HFFc6 (cell line): ENCODE data around the gene EPB41L3. TPM values are rescaled to one million over a fixed set of nuclear protein-coding genes. Genes with fewer than 3 reads are reported as not detected.

ENCODE experiments used
- DNase-seq: peaks from one replicate; pipeline ENCODE4 v3.0.0-alpha.2; 2018
- H3K27ac Mint-ChIP-seq: 2 replicates; pipeline ENCODE4 v1.8.0; 2020; ENCODE audit warnings: mild to moderate bottlenecking, mixed read lengths
- H3K27me3 Mint-ChIP-seq: 2 replicates; pipeline ENCODE4 v1.8.0; 2021; ENCODE audit warnings: mild to moderate bottlenecking, moderate library complexity, mixed read lengths; ENCODE audit not compliant: insufficient read depth
- H3K36me3 Mint-ChIP-seq: 2 replicates; pipeline ENCODE4 v1.8.0; 2021; ENCODE audit warnings: low read depth, mixed read lengths
- H3K4me1 Mint-ChIP-seq: 2 replicates; pipeline ENCODE4 v1.8.0; 2020; ENCODE audit warnings: low read depth, mixed read lengths
- H3K4me3 Mint-ChIP-seq: 2 replicates; pipeline ENCODE4 v1.8.0; 2020; ENCODE audit warnings: mild to moderate bottlenecking, moderate library complexity, mixed read lengths
- H3K9me3 Mint-ChIP-seq: 2 replicates; pipeline ENCODE4 v1.8.0; 2020; ENCODE audit warnings: mild to moderate bottlenecking, mixed read lengths
- total RNA-seq, 6 experiments: library from RNA; stranded (reverse); fragmentation: NEBNext Ultra II Directional; extraction: Animal tissue kit (Norgen Biotek cat#: 25700); gene quantifications; 2 replicates in 1 of 6; 3 replicates in 5 of 6; pipeline ENCODE4 v1.2.3, GENCODE V29; 2021
- TF ChIP-seq, protein P1 (sequence below): fragments of 200-600 bp; sonication (generic); IDR thresholded peaks from 2 replicates; pipeline ENCODE4 v1.5.0; 2021; ENCODE audit warnings: antibody characterized with exemption, mild to moderate bottlenecking

EPB41L3 gene
- total RNA-seq, 6 experiments from 2014 or later = 1.3 to 17.0 (median 1.8) TPM

DNA sequence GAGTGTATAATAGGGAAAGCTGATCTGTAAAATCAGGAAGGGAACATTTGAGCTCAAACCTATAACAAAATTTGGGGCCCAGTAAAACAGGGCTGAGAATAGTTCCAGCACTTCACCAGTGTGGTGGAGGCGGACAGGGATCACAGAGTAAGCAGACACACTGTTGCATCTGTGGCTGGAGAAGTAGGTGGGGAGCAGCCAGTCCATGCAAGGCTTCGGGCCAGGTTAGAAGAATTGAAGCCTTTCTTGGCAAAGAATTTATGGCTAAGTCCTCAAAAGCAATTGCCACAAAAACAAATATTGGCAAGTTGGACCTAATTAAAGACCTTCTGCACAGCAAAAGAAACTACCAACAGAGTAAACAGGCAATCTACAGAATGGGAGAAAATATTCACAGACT, 154.4 kb downstream of the EPB41L3 start:
- Mint-ChIP-seq H3K4me3 (no peak overlapping the region), H3K27ac (no peak overlapping the region), H3K36me3 (no peaks in the 10 kb centered on the region), H3K9me3 (peaks cover 49% of the 10 kb centered on the region), H3K4me1 (no peaks in the 10 kb centered on the region), H3K27me3 (no peaks in the 10 kb centered on the region)
- TF ChIP-seq, protein P1, sequence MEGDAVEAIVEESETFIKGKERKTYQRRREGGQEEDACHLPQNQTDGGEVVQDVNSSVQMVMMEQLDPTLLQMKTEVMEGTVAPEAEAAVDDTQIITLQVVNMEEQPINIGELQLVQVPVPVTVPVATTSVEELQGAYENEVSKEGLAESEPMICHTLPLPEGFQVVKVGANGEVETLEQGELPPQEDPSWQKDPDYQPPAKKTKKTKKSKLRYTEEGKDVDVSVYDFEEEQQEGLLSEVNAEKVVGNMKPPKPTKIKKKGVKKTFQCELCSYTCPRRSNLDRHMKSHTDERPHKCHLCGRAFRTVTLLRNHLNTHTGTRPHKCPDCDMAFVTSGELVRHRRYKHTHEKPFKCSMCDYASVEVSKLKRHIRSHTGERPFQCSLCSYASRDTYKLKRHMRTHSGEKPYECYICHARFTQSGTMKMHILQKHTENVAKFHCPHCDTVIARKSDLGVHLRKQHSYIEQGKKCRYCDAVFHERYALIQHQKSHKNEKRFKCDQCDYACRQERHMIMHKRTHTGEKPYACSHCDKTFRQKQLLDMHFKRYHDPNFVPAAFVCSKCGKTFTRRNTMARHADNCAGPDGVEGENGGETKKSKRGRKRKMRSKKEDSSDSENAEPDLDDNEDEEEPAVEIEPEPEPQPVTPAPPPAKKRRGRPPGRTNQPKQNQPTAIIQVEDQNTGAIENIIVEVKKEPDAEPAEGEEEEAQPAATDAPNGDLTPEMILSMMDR = no peak
- no peak for DNase-seq

DNA sequence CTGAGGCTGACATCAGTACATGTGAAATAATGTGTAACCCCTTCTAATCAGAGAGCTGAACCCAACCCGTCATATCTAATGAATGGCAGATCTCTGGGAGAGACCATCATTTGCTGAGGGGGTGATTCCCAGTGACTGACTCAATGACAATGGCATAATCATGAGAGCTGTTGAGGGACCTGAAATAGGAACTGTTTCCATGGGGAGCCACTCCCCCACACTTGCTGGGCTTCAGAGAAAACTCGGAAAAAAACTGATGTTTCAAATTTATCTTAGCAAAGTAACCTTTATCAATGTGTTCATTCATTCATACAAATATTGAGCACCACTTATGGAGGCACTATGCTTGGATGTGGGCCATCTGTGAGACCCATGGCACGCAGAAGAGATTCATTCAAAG, 154.9 kb downstream of the EPB41L3 start:
- Mint-ChIP-seq H3K4me1 (no peaks in the 10 kb centered on the region), H3K27me3 (no peaks in the 10 kb centered on the region), H3K4me3 (no peak overlapping the region), H3K9me3 (peaks cover 44% of the 10 kb centered on the region), H3K27ac (no peak overlapping the region), H3K36me3 (no peaks in the 10 kb centered on the region)
- no peak for DNase-seq
- TF ChIP-seq, protein P1 = no peak

DNA sequence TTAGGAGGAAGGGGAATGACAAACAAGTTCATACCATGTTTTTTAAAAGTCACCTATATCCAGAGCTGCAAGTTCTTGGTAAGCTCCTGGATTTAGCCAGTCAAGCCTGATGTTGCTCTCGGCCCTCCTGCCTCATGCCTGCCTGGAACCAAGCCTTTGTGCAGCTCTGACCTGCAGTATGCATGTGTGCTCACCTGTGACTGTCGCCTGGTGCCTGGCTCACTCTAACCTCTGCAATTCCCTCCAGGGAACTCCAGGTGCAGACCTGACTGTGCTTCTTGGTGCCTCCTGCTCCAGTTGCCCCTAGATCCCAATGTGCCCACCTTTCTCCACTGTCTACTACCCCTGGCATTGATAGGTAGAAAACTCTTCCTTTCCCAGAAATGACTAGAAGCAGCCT, 163.2 kb downstream of the EPB41L3 start:
- Mint-ChIP-seq H3K27me3 (no peaks in the 10 kb centered on the region), H3K27ac (no peak overlapping the region), H3K4me3 (no peak overlapping the region), H3K36me3 (no peaks in the 10 kb centered on the region), H3K9me3 (peaks cover 25% of the 10 kb centered on the region), H3K4me1 (no peaks in the 10 kb centered on the region)
- no peak for DNase-seq
- TF ChIP-seq, protein P1 = no peak

DNA sequence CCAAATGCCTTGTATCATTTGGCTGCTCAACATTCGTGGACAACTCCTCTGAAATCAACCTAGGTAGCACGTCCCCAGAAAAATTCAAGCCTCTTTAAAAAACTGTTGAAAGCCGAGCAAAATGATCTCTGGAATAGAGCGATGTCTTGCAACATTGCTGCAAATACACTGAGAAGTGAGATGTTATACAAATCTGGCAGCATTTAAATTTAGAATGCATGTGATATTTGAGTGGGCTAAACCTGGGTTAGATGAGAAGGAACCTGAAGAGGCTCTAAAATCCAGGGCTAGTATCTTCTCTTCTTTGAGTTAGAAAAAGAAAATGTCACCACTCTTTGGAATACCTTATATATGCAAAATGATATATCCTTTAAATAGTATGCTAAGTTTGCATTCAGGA, 166.8 kb downstream of the EPB41L3 start:
- TF ChIP-seq, protein P1 = no peak
- Mint-ChIP-seq H3K27ac (no peak overlapping the region), H3K36me3 (no peaks in the 10 kb centered on the region), H3K9me3 (peaks cover 33% of the 10 kb centered on the region), H3K27me3 (no peaks in the 10 kb centered on the region), H3K4me3 (no peak overlapping the region), H3K4me1 (no peaks in the 10 kb centered on the region)
- no peak for DNase-seq

DNA sequence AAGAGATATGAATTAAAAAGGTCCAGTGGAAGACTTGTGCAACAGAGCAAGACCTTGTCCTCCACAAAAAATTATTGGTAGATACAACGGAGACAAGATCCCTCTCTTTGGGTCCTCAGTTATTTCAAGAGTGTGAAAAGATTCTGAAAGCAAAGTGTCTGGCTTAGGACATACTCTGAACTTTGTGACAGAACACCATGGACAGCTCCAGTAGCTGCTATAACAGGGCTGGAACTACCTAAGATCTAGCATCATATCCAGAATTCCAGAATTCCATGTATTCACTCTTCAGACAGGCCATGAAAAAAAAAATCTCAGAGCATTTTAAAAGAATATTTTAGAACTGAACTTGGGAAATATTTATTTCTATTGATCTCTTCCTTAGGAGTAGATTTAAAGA, 173.5 kb downstream of the EPB41L3 start:
- Mint-ChIP-seq H3K4me1 (no peaks in the 10 kb centered on the region), H3K36me3 (no peaks in the 10 kb centered on the region), H3K27ac (no peak overlapping the region), H3K9me3 (peaks cover 34% of the 10 kb centered on the region), H3K27me3 (no peaks in the 10 kb centered on the region), H3K4me3 (no peak overlapping the region)
- TF ChIP-seq, protein P1 = no peak
- no peak for DNase-seq

DNA sequence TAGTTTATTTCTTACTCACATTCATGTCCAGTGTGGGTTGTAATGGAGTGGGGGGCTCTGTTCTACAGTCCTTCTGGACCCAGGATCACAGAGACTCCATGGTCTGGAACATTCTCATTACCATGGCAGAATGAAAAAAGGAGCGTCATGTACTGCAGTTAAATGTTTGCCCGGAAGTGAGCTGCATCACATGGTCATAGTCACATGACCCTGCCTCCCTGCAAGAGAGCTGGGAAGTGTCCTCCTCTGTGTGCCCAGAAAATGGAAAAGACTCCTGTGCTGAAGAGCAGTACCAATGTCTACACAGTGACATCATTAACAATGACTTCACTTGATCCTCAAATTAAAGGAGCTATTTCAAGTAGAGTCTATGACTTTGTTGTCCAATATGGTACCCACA, 174.3 kb downstream of the EPB41L3 start:
- Mint-ChIP-seq H3K4me1 (no peaks in the 10 kb centered on the region), H3K36me3 (no peaks in the 10 kb centered on the region), H3K27ac (no peak overlapping the region), H3K27me3 (no peaks in the 10 kb centered on the region), H3K4me3 (no peak overlapping the region), H3K9me3 (peaks cover 29% of the 10 kb centered on the region)
- TF ChIP-seq, protein P1 = no peak
- no peak for DNase-seq
